ENCODE data around the gene HS2ST1.

Gene HS2ST1

GRCh38 chr1:87072904-87073303 is 158.5 kb downstream of the HS2ST1 start:
- Mint-ChIP-seq H3K9me3 (ENCODE audit: low read depth) (no peaks in the 10 kb centered on the region), H3K4me3 (no peak overlapping the region), H3K27ac (no peak overlapping the region), H3K36me3 (peaks cover 12% of the 10 kb centered on the region), H3K27me3 (no peaks in the 10 kb centered on the region), H3K4me1 (ENCODE audit: low read depth) (peaks cover 2% of the 10 kb centered on the region)

GRCh38 chr1:87074001-87074795 is 159.8 kb downstream of the HS2ST1 start:
- H3K4me3 Mint-ChIP-seq, result no peak overlapping the region

DNA sequence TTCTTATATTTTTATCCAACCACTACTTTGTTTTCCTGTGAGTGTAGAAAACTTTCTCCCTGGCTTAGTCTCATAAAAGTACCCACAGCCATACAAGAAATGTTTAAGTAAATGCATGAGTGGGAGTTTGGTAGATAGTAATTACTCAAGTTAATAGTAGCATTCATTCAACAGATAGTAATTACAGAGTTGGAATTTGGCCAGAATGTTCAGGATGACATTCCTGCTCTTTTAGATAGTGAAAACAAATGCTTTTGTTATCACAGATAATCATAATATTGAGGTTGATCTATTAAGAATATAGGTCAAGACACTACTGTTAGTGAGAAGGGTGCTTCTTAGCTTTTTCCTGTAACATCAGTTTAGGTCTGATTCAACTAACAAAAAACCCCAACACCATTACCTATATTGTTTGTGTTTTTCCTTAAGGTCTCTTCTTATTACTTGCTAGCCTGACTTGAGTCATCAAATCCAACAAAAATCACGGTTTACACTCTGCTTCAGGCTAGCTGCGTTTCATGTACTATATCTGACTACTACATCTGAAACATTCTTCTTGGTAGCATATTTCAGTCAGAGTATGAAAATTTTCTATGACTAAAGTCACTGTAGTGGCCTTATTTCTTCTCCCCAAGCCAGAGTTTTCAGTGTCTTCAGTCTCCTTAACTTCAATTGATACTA is 163.7 kb downstream of the HS2ST1 start:
- Mint-ChIP-seq H3K27me3 (no peaks in the 10 kb centered on the region), H3K4me1 (ENCODE audit: low read depth) (peaks cover 5% of the 10 kb centered on the region), H3K27ac (no peak overlapping the region), H3K36me3 (peaks cover 8% of the 10 kb centered on the region), H3K4me3 (no peak overlapping the region), H3K9me3 (ENCODE audit: low read depth) (no peaks in the 10 kb centered on the region)

More at GRCh38 chr1:87074001-87074795, 159.8 kb downstream of the HS2ST1 start:
- Mint-ChIP-seq H3K27ac (no peak overlapping the region), H3K36me3 (peaks cover 12% of the 10 kb centered on the region), H3K9me3 (ENCODE audit: low read depth) (no peaks in the 10 kb centered on the region), H3K27me3 (no peaks in the 10 kb centered on the region), H3K4me1 (ENCODE audit: low read depth) (no peaks in the 10 kb centered on the region)

GRCh38 chr1:87084244-87084836 is 169.9 kb downstream of the HS2ST1 start:
- H3K9me3 Mint-ChIP-seq (ENCODE audit: low read depth), result no peaks in the 10 kb centered on the region
- H3K4me1 Mint-ChIP-seq (ENCODE audit: low read depth), result peaks cover 7% of the 10 kb centered on the region
- peaks cover 2% of the 10 kb centered on the region for H3K36me3 Mint-ChIP-seq
- no peak overlapping the region for H3K4me3 Mint-ChIP-seq
- H3K27ac Mint-ChIP-seq, result no peak overlapping the region
- H3K27me3 Mint-ChIP-seq, result no peaks in the 10 kb centered on the region

GRCh38 chr1:87086120-87086519 is 171.7 kb downstream of the HS2ST1 start:
- H3K9me3 Mint-ChIP-seq (ENCODE audit: low read depth), result no peaks in the 10 kb centered on the region
- H3K4me3 Mint-ChIP-seq, result no peak overlapping the region
- H3K27me3 Mint-ChIP-seq, result no peaks in the 10 kb centered on the region
- no peak overlapping the region for H3K27ac Mint-ChIP-seq
- H3K4me1 Mint-ChIP-seq (ENCODE audit: low read depth), result peaks cover 7% of the 10 kb centered on the region
- H3K36me3 Mint-ChIP-seq, result peaks cover 2% of the 10 kb centered on the region

GRCh38 chr1:87089070-87089736 is 174.8 kb downstream of the HS2ST1 start:
- no peak overlapping the region for H3K4me3 Mint-ChIP-seq
- peaks cover 2% of the 10 kb centered on the region for H3K36me3 Mint-ChIP-seq
- no peaks in the 10 kb centered on the region for H3K9me3 Mint-ChIP-seq (ENCODE audit: low read depth)
- no peak overlapping the region for H3K27ac Mint-ChIP-seq
- H3K27me3 Mint-ChIP-seq, result no peaks in the 10 kb centered on the region
- peaks cover 2% of the 10 kb centered on the region for H3K4me1 Mint-ChIP-seq (ENCODE audit: low read depth)

GRCh38 chr1:87089823-87090222 is 175.4 kb downstream of the HS2ST1 start:
- Mint-ChIP-seq H3K4me1 (ENCODE audit: low read depth) (peaks cover 2% of the 10 kb centered on the region), H3K4me3 (no peak overlapping the region), H3K36me3 (peaks cover 2% of the 10 kb centered on the region), H3K27me3 (no peaks in the 10 kb centered on the region), H3K27ac (no peak overlapping the region), H3K9me3 (ENCODE audit: low read depth) (no peaks in the 10 kb centered on the region)

DNA sequence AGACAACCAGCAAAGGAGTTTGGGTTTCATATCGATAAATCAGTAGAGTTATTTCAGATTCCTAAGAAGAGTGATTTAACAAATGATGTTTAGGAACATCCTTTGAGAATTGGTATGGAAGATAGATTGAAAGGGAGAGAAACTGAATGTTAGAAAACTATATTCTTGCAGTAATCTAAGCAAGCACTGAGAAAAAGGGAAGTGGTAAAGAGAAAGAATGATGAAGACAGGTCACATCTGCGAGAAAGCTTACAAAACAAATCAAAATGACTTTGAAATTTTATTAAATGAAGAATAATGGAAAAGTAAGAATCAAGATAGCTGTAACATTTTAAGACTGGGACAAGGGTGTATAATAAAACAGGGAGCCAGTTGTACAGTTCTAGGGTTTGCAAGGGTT is 177.0 kb downstream of the HS2ST1 start:
- H3K9me3 Mint-ChIP-seq (ENCODE audit: low read depth), result no peaks in the 10 kb centered on the region
- H3K36me3 Mint-ChIP-seq, result peaks cover 2% of the 10 kb centered on the region
- no peak overlapping the region for H3K4me3 Mint-ChIP-seq
- no peaks in the 10 kb centered on the region for H3K27me3 Mint-ChIP-seq
- H3K27ac Mint-ChIP-seq, result no peak overlapping the region
- peaks cover 2% of the 10 kb centered on the region for H3K4me1 Mint-ChIP-seq (ENCODE audit: low read depth)

DNA sequence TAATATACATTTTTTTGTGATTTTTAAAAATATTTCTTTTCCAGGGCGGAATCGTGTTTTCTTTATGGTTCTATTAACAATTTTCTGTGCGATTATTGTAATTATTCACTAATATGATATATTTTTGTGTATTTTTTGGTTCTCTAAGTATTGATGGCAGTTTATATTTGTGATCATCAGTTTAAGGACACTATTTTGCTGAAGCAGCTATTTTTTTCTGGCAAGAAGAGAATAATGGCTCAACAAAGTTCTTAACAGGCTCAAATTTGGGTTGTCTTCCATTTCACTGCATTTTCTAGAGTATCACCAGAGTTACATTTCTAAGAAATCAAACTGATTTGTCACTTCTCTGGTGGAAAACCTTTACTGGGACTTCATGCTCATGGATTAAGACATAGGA is 178.4 kb downstream of the HS2ST1 start:
- no peak overlapping the region for H3K27ac Mint-ChIP-seq
- H3K36me3 Mint-ChIP-seq, result peaks cover 6% of the 10 kb centered on the region
- H3K9me3 Mint-ChIP-seq (ENCODE audit: low read depth), result no peaks in the 10 kb centered on the region
- peaks cover 2% of the 10 kb centered on the region for H3K4me1 Mint-ChIP-seq (ENCODE audit: low read depth)
- no peak overlapping the region for H3K4me3 Mint-ChIP-seq
- no peaks in the 10 kb centered on the region for H3K27me3 Mint-ChIP-seq

DNA sequence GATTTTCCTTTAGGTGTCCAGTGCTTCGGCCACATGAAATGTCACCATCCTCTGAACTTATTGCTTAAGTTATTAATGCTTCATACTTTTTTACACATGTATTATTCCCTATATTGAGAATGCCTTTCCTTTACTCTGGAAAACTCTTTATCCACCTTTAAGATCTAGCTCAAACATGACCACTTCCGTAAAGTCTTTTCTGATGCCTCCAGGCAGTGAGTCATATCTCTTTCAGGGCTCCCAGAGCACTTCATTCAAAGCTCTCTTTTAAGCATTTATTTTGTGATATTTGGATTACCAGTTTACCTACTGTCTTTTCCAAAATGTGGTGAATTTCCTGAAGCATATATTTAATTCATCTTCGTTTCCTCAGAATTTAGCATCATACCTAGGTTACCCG is 178.9 kb downstream of the HS2ST1 start:
- Mint-ChIP-seq H3K27me3 (no peaks in the 10 kb centered on the region), H3K4me1 (ENCODE audit: low read depth) (peaks cover 2% of the 10 kb centered on the region), H3K27ac (no peak overlapping the region), H3K36me3 (peaks cover 7% of the 10 kb centered on the region), H3K9me3 (ENCODE audit: low read depth) (no peaks in the 10 kb centered on the region), H3K4me3 (no peak overlapping the region)

DNA sequence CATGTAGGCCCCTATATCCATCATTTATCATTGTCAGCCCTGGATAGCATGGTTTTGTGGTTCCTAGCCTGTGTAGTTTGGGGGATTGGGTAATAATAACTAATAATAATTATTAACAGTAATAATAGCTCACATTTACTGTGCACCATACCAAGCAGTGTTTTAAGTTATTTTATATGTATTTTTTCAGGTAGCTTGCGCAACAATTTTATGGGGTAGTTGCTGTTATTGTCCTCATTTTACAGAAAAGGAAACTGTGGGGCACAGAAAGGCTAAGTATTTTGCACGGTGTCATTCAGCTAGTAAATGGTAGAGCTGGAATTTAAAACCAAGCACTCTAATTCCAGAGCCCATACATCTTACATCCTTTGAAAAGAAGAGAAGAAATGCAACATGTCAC is 179.8 kb downstream of the HS2ST1 start:
- peaks cover 7% of the 10 kb centered on the region for H3K36me3 Mint-ChIP-seq
- H3K4me3 Mint-ChIP-seq, result no peak overlapping the region
- H3K9me3 Mint-ChIP-seq (ENCODE audit: low read depth), result no peaks in the 10 kb centered on the region

GRCh38 chr1:87100271-87100670 is 185.8 kb downstream of the HS2ST1 start:
- Mint-ChIP-seq H3K4me3 (no peak overlapping the region), H3K4me1 (ENCODE audit: low read depth) (no peaks in the 10 kb centered on the region), H3K9me3 (ENCODE audit: low read depth) (no peaks in the 10 kb centered on the region), H3K27me3 (no peaks in the 10 kb centered on the region), H3K36me3 (peaks cover 30% of the 10 kb centered on the region), H3K27ac (no peak overlapping the region)

More for the DNA sequence above, 179.8 kb downstream of the HS2ST1 start:
- H3K27me3 Mint-ChIP-seq, result no peaks in the 10 kb centered on the region
- H3K27ac Mint-ChIP-seq, result no peak overlapping the region
- H3K4me1 Mint-ChIP-seq (ENCODE audit: low read depth), result peaks cover under 1% of the 10 kb centered on the region

- Mint-ChIP-seq H3K27ac (no peak overlapping the region), H3K36me3 (peaks cover 22% of the 10 kb centered on the region), H3K4me1 (ENCODE audit: low read depth) (no peaks in the 10 kb centered on the region), H3K9me3 (ENCODE audit: low read depth) (no peaks in the 10 kb centered on the region), H3K4me3 (no peak overlapping the region), H3K27me3 (no peaks in the 10 kb centered on the region)
Observed at GRCh38 chr1:87103074-87103473, 188.6 kb downstream of the HS2ST1 start.

DNA sequence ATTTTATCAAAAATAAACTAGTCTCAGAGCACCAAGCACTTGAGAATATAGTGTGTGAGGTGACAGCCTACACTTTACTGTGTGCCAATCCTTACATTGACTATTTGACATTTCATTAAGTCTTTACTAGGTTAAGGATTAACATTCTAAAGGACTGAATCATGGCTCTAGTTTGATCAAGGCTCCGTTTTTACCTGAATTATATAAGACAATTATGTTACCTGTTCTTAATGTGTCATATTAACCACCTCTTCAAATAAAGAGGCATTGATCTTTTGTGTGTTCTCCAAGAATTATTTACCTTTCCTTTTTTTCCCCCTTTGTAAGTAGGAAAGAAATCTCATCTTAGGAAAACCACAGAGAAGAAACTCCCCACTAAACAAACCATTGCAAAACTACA is 189.7 kb downstream of the HS2ST1 start:
- no peak overlapping the region for H3K27ac Mint-ChIP-seq
- H3K36me3 Mint-ChIP-seq, result peaks cover 22% of the 10 kb centered on the region
- no peaks in the 10 kb centered on the region for H3K4me1 Mint-ChIP-seq (ENCODE audit: low read depth)
- no peak overlapping the region for H3K4me3 Mint-ChIP-seq
- no peaks in the 10 kb centered on the region for H3K27me3 Mint-ChIP-seq
- no peaks in the 10 kb centered on the region for H3K9me3 Mint-ChIP-seq (ENCODE audit: low read depth)

- no peaks in the 10 kb centered on the region for H3K9me3 Mint-ChIP-seq (ENCODE audit: low read depth)
- no peaks in the 10 kb centered on the region for H3K4me1 Mint-ChIP-seq (ENCODE audit: low read depth)
- H3K4me3 Mint-ChIP-seq, result no peak overlapping the region
- H3K36me3 Mint-ChIP-seq, result peaks cover 20% of the 10 kb centered on the region
- H3K27me3 Mint-ChIP-seq, result no peaks in the 10 kb centered on the region
- no peak overlapping the region for H3K27ac Mint-ChIP-seq
Observed at GRCh38 chr1:87104945-87105344, 190.5 kb downstream of the HS2ST1 start.
